H1 (cell line): ENCODE measurements around the gene THRB. TPM values are rescaled to one million over a fixed set of nuclear protein-coding genes. Genes with fewer than 3 reads are reported as not detected.

Source experiments
- CTCF ChIA-PET: fragments of 300-600 bp; sonication (Branson Sonifier 250); formaldehyde crosslinking; loops from one replicate; lab custom pipeline; 2021; ENCODE audit not compliant: partially characterized antibody; lab: Charles Lee
- POLR2A ChIA-PET: fragments of 300-600 bp; sonication (Branson Sonifier 250); formaldehyde crosslinking; loops from one replicate; lab custom pipeline; 2021; ENCODE audit warnings: inconsistent platforms; ENCODE audit not compliant: partially characterized antibody; lab: Charles Lee
- DNase-seq, 2 experiments: peaks; one replicate each; pipeline versions ENCODE4 v3.0.0 to v3.0.0-alpha.2; 2010 to 2022; ENCODE audit warnings: low spot score in 2 of 2, low read depth in 1 of 2, mixed read lengths in 1 of 2
- FAIRE-seq: peaks from 2 replicates; lab custom pipeline; 2011; peaks lifted over from hg19 to GRCh38; lab: Jason Lieb, UNC
- H2AFZ ChIP-seq: 2 replicates; pipeline ENCODE4 v1.8.1; 2012; ENCODE audit warnings: low read length, inconsistent platforms
- H2AK5ac ChIP-seq: 2 replicates; pipeline ENCODE4 v1.6.1; 2013; ENCODE audit warnings: low read depth, low read length
- H2BK120ac ChIP-seq: replicated peaks from 2 replicates; pipeline ENCODE3; 2013; ENCODE audit warnings: low read depth, low read length, inconsistent platforms
- H2BK12ac ChIP-seq: 2 replicates; pipeline ENCODE4 v1.6.1; 2013; ENCODE audit warnings: low read depth, low read length
- H2BK15ac ChIP-seq: 2 replicates; pipeline ENCODE4 v1.6.1; 2013; ENCODE audit warnings: low read length
- H2BK20ac ChIP-seq: 2 replicates; pipeline ENCODE4 v1.6.1; 2013; ENCODE audit warnings: low read length
- H2BK5ac ChIP-seq: 2 replicates; pipeline ENCODE4 v1.6.1; 2013; ENCODE audit warnings: low read depth, low read length
- H3K14ac ChIP-seq: 2 replicates; pipeline ENCODE4 v1.6.1; 2013; ENCODE audit warnings: inconsistent platforms; ENCODE audit not compliant: insufficient read length
- H3K18ac ChIP-seq: 2 replicates; pipeline ENCODE4 v1.6.1; 2013; ENCODE audit warnings: low read length; ENCODE audit errors: extremely low read depth
- H3K23ac ChIP-seq: 2 replicates; pipeline ENCODE4 v1.6.1; 2013; ENCODE audit warnings: inconsistent platforms; ENCODE audit not compliant: insufficient read length
- H3K23me2 ChIP-seq: 2 replicates; pipeline ENCODE4 v1.6.1; 2013; ENCODE audit warnings: low read depth, low read length
- H3K27ac ChIP-seq: 2 replicates; pipeline ENCODE4 v1.6.1; 2011; ENCODE audit warnings: low read depth, low read length, inconsistent platforms
- H3K27me3 ChIP-seq, 4 experiments: replicated peaks in 1 of 4; 1 replicate in 1 of 4; 2 replicates in 3 of 4; pipeline versions ENCODE4 v1.6.1 to v1.8.1; 2011 to 2013; ENCODE audit warnings: low read length in 3 of 4, mild to moderate bottlenecking in 3 of 4, inconsistent platforms in 2 of 4, mixed read lengths in 2 of 4, moderate library complexity in 1 of 4; ENCODE audit not compliant: control insufficient read depth in 3 of 4, insufficient read depth in 3 of 4; ENCODE audit errors: extremely low read depth in 1 of 4
- H3K36me3 ChIP-seq, 4 experiments: 2 replicates each; pipeline versions ENCODE4 v1.6.1 to v1.8.1; 2011 to 2013; ENCODE audit warnings: mild to moderate bottlenecking in 4 of 4, low read length in 3 of 4, moderate library complexity in 2 of 4, control low read depth in 1 of 4, inconsistent platforms in 1 of 4; ENCODE audit not compliant: insufficient read depth in 4 of 4, control insufficient read depth in 2 of 4
- H3K4ac ChIP-seq: replicated peaks from 2 replicates; pipeline ENCODE3; 2013; ENCODE audit warnings: low read length, low read depth, mixed read lengths, inconsistent platforms; ENCODE audit not compliant: insufficient read length
- H3K4me1 ChIP-seq, 4 experiments: replicated peaks in 1 of 4; 1 replicate in 1 of 4; 2 replicates in 3 of 4; pipeline versions ENCODE4 v1.6.1 to v1.8.1; 2011 to 2013; ENCODE audit warnings: low read length in 3 of 4, inconsistent platforms in 2 of 4, mixed read lengths in 1 of 4; ENCODE audit not compliant: insufficient read depth in 4 of 4, control insufficient read depth in 3 of 4
- H3K4me2 ChIP-seq, 2 experiments: 2 replicates each; pipeline versions ENCODE4 v1.6.1 to v1.8.1; 2011 to 2013; ENCODE audit warnings: low read depth in 2 of 2, low read length in 2 of 2, control low read depth in 1 of 2, inconsistent platforms in 1 of 2, mild to moderate bottlenecking in 1 of 2; ENCODE audit not compliant: insufficient read depth in 1 of 2
- H3K4me3 ChIP-seq, 4 experiments: fragments of 200-600, 300-600 bp in 1 of 4; sonication (generic), shearing (Covaris generic), sonication (Bioruptor Twin) in 1 of 4; 2 replicates each; pipeline versions ENCODE4 v1.5.1 to v1.8.1; 2011 to 2016; ENCODE audit warnings: low read length in 4 of 4, low read depth in 3 of 4, control low read depth in 2 of 4, inconsistent platforms in 2 of 4, mild to moderate bottlenecking in 2 of 4, mixed read lengths in 1 of 4, moderate library complexity in 1 of 4; ENCODE audit not compliant: insufficient read depth in 2 of 4; ENCODE audit errors: extremely low read depth in 1 of 4
- H3K56ac ChIP-seq: replicated peaks from 2 replicates; pipeline ENCODE3; 2013; ENCODE audit warnings: low read depth, mild to moderate bottlenecking, mixed read lengths, low read length, inconsistent platforms; ENCODE audit not compliant: insufficient read length
- H3K79me1 ChIP-seq: 2 replicates; pipeline ENCODE4 v1.6.1; 2013; ENCODE audit warnings: low read depth, low read length, control low read depth
- H3K79me2 ChIP-seq, 2 experiments: 2 replicates each; pipeline versions ENCODE4 v1.6.1 to v1.8.1; 2012 to 2013; ENCODE audit warnings: low read length in 2 of 2, mild to moderate bottlenecking in 2 of 2, inconsistent platforms in 1 of 2; ENCODE audit not compliant: insufficient read depth in 2 of 2, control insufficient read depth in 1 of 2
- H3K9ac ChIP-seq, 4 experiments: replicated peaks in 1 of 4; 1 replicate in 1 of 4; 2 replicates in 3 of 4; pipeline versions ENCODE4 v1.6.1 to v1.8.1; 2011 to 2013; ENCODE audit warnings: low read depth in 3 of 4, low read length in 3 of 4, control low read depth in 2 of 4, mild to moderate bottlenecking in 2 of 4, moderate library complexity in 2 of 4, inconsistent platforms in 1 of 4; ENCODE audit errors: extremely low read depth in 1 of 4
- H3K9me3 ChIP-seq, 2 experiments: 2 replicates each; pipeline versions ENCODE4 v1.6.1 to v1.8.1; 2012 to 2013; ENCODE audit warnings: mild to moderate bottlenecking in 2 of 2, moderate library complexity in 2 of 2, control low read depth in 1 of 2, inconsistent platforms in 1 of 2, low read depth in 1 of 2, low read length in 1 of 2, mixed read lengths in 1 of 2; ENCODE audit not compliant: insufficient read depth in 2 of 2
- H4K20me1 ChIP-seq, 2 experiments: replicated peaks in 1 of 2; 2 replicates each; pipeline versions ENCODE3 to v1.8.1; 2011 to 2013; ENCODE audit warnings: inconsistent platforms in 2 of 2, low read length in 2 of 2, mild to moderate bottlenecking in 1 of 2; ENCODE audit not compliant: insufficient read depth in 2 of 2, control insufficient read depth in 1 of 2
- H4K5ac ChIP-seq: 2 replicates; pipeline ENCODE4 v1.6.1; 2013; ENCODE audit warnings: low read length, low read depth, mixed read lengths, inconsistent platforms; ENCODE audit not compliant: insufficient read length
- H4K8ac ChIP-seq: 2 replicates; pipeline ENCODE4 v1.8.0; 2013; ENCODE audit warnings: mild to moderate bottlenecking, moderate library complexity, low read length, inconsistent platforms; ENCODE audit not compliant: insufficient read depth; ENCODE audit errors: extremely low read depth
- H4K91ac ChIP-seq: replicated peaks from 2 replicates; pipeline ENCODE3; 2013; ENCODE audit warnings: low read length, mixed read lengths, inconsistent platforms; ENCODE audit not compliant: insufficient read length
- CBX8 ChIP-seq: fragments of 300-800, 300-1000 bp; sonication (generic); IDR thresholded peaks from 2 replicates; pipeline ENCODE4 v1.7.1; 2016; ENCODE audit warnings: low read depth, low read length, borderline replicate concordance
- CEBPB ChIP-seq: IDR thresholded peaks from 2 replicates; pipeline ENCODE4 v1.6.1; 2012; ENCODE audit warnings: low read depth, low read length
- EGR1 ChIP-seq: IDR thresholded peaks from 2 replicates; pipeline ENCODE4 v1.6.1; 2011; ENCODE audit warnings: low read depth, low read length, borderline replicate concordance
- RNF2 ChIP-seq: fragments of 200-900, 300-1000 bp; sonication (generic); IDR thresholded peaks from 2 replicates; pipeline ENCODE4 v1.7.1; 2016; ENCODE audit warnings: borderline replicate concordance, low read depth, mild to moderate bottlenecking, antibody characterized with exemption, low read length; ENCODE audit not compliant: poor library complexity, severe bottlenecking; ENCODE audit errors: missing control alignments
- SUZ12 ChIP-seq: fragments of 200-600 bp; sonication (generic); IDR thresholded peaks from 2 replicates; pipeline ENCODE4 v1.6.1; 2012; ENCODE audit warnings: mild to moderate bottlenecking, inconsistent platforms, low read length, moderate library complexity, mixed read lengths
- TCF12 ChIP-seq: IDR thresholded peaks from 2 replicates; pipeline ENCODE4 v1.6.1; 2011; ENCODE audit warnings: low read depth, mild to moderate bottlenecking, low read length
- WGBS, 2 experiments: shearing (Covaris generic) in 1 of 2; methylation state at CpG; one replicate each; pipeline versions ENCODE4 v1.1.6 to v1.1.7; 2013 to 2015; ENCODE audit warnings: low lambda C conversion rate in 2 of 2, mixed read lengths in 2 of 2, inconsistent platforms in 1 of 2, low coverage in 1 of 2, missing lambda C conversion rate in 1 of 2; ENCODE audit not compliant: insufficient replicate concordance in 2 of 2, insufficient coverage in 1 of 2, insufficient read length in 1 of 2; ENCODE audit errors: extremely low coverage in 1 of 2, missing lambda C conversion rate in 1 of 2; 5-methylcytosine and 5-hydroxymethylcytosine counted together
- polyA plus RNA-seq, 7 experiments: library from polyadenylated mRNA; depleted of rRNA in 3 of 7; stranded (reverse) in 5 of 7; unstranded in 2 of 7; fragments of >200 nt in 5 of 7; fragments of 200-250 nt in 2 of 7; gene quantifications; 1 replicate in 5 of 7; 2 replicates in 1 of 7; 4 replicates in 1 of 7; pipeline versions ENCODE4 v1.2.1 to v1.2.3, GENCODE V29; 2011 to 2013; ENCODE audit warnings: missing spikeins in 2 of 7, mixed read lengths in 2 of 7
- total RNA-seq: library from RNA; stranded (reverse); fragmentation: NEBNext Ultra II Directional; extraction: Animal tissue kit (Norgen Biotek cat#: 25700); gene quantifications from 2 replicates; pipeline ENCODE4 v1.2.1, GENCODE V29; 2021

THRB gene
- total and polyA plus RNA-seq, 2 of the 8 experiments (the other 6 are each of a cell fraction or from before 2014, with no cell fraction given) = 0.98 to 3.9 TPM

DNA sequence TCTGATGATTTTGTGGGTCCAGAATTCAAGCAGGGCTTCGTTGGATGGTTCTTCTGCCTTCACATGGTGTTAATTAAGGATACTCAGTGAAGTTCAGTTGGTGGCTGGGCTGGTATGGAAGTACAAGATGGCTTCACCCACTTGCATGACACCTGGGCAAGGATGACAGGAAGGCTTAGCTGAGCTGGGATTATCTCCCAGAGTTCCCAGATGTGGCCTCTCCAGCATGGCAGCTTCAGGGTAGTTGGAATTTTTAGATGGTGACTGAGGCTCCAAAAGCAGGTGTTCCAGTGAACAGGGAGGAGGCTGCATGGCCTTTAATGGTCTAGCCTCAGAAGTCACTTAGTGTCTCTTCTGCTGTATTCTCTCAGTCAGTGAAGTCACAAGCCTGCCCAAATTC, 135.5 kb downstream of the THRB start:
- H3K9me3 ChIP-seq = no peaks in the 10 kb centered on the region
- H2BK12ac ChIP-seq = 0 out of 2 replicates have a peak overlapping the region, but pooled peaks have one; percentile 45
- H3K79me1 ChIP-seq = no peaks in the 10 kb centered on the region
- H3K27me3 ChIP-seq = no peaks in the 10 kb centered on the region
- H2AK5ac ChIP-seq = no peak overlapping the region; the same call in 1 of the 2 replicates
- no peak overlapping the region for H2BK120ac ChIP-seq
- peaks cover 0 to 10% (median 0%) of the 10 kb centered on the region in 4 experiments; a peak in 2 of 7 replicates for H3K4me1 ChIP-seq
- H3K14ac ChIP-seq = no peak overlapping the region
- peak overlapping the region; percentile 40; the same call in 1 of the 2 replicates for H2BK20ac ChIP-seq
- 92% methylated on average over 1 of the region's 1 CpG; no CpG with 5 or more reads in 1 of the 2 experiments for WGBS, 2 experiments
- FAIRE-seq (no peak), DNase-seq (no peak)
- no peak overlapping the region for H3K4me2 ChIP-seq
- H2BK5ac ChIP-seq = no peak overlapping the region
- no peak overlapping the region for H3K4ac ChIP-seq
- no peak overlapping the region for H2BK15ac ChIP-seq
- H3K18ac ChIP-seq = no peak overlapping the region
- H3K36me3 ChIP-seq = no peaks in the 10 kb centered on the region
- no peak overlapping the region for H4K5ac ChIP-seq
- no peak overlapping the region for H3K56ac ChIP-seq
- no peak overlapping the region for H3K9ac ChIP-seq
- H4K20me1 ChIP-seq = no peaks in the 10 kb centered on the region
- ChIA-PET CTCF (no interaction called here), POLR2A (no interaction called here)
- H4K8ac ChIP-seq = no peak overlapping the region
- no peak overlapping the region for H3K4me3 ChIP-seq
- H3K23ac ChIP-seq = no peak overlapping the region
- no peaks in the 10 kb centered on the region for H3K79me2 ChIP-seq
- H4K91ac ChIP-seq = no peak overlapping the region
- H3K23me2 ChIP-seq = no peaks in the 10 kb centered on the region
- no peak overlapping the region for H3K27ac ChIP-seq
- no peak overlapping the region for H2AFZ ChIP-seq
- no peak for TF ChIP-seq CBX8
- TF ChIP-seq SUZ12 = no peak
- TF ChIP-seq TCF12 = no peak
- TF ChIP-seq RNF2 = no peak
- TF ChIP-seq CEBPB = no peak
- TF ChIP-seq EGR1 = no peak
